ENCODE measurements around the gene ARHGAP18. TPM values are rescaled to one million over a fixed set of nuclear protein-coding genes. Genes with fewer than 3 reads are reported as not detected.

Gene ARHGAP18
- polyA plus RNA-seq, 1 donor from 2014 or later: 3.5 TPM

DNA sequence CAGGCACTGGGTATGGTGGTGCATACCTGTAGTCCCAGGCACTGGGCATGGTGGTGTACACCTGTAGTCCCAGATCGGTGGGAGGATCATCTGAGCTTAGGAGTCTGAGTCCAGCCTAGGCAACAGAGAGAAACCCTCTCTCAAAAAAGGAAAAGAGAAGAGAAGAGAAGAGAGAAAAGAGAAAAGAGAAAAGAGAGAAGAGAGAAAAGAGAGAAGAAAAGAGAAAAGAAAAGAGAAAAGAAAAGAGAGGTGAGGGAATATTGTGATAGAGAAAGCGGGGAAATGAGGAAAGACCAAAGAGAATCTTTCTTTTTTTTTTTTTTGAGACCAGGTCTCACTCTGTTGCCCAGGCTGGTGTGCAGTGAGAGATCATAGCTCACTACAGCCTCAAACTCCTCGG is 108.7 kb downstream of the ARHGAP18 start:
- H3K4me3 Mint-ChIP-seq: no peak overlapping the region
- H3K9me3 Mint-ChIP-seq: no peaks in the 10 kb centered on the region
- H3K36me3 Mint-ChIP-seq: no peaks in the 10 kb centered on the region
- H3K27me3 Mint-ChIP-seq: no peaks in the 10 kb centered on the region
- peak overlapping the region in 1 of 3 donors; percentile 94 for H3K27ac Mint-ChIP-seq
- peaks cover 0 to 3% (median 2%) of the 10 kb centered on the region in 3 donors for H3K4me1 Mint-ChIP-seq

DNA sequence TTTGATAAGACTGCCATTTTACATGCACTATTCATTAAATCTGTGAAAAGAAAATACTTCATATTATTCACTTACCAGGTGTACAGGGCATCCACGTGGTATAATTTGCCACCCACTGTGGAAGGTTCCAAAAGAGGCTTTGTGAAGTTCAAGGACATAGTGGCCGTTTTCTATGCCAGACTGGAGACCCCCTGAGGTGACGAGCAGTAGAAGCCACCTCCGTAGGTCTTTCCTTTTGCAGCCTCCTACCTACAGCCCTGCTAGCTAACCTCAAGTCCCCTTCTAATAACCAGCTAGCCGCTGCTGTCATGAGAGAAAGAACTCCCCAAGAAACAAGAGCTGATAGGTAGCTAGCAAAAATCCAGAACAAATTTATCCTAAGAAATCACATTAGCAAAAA is 110.5 kb downstream of the ARHGAP18 start:
- Mint-ChIP-seq H3K9me3 (no peaks in the 10 kb centered on the region), H3K36me3 (no peaks in the 10 kb centered on the region), H3K4me3 (no peak overlapping the region), H3K27me3 (no peaks in the 10 kb centered on the region), H3K4me1 (peaks cover 0 to 3% (median 2%) of the 10 kb centered on the region in 3 donors), H3K27ac (no peak overlapping the region)

DNA sequence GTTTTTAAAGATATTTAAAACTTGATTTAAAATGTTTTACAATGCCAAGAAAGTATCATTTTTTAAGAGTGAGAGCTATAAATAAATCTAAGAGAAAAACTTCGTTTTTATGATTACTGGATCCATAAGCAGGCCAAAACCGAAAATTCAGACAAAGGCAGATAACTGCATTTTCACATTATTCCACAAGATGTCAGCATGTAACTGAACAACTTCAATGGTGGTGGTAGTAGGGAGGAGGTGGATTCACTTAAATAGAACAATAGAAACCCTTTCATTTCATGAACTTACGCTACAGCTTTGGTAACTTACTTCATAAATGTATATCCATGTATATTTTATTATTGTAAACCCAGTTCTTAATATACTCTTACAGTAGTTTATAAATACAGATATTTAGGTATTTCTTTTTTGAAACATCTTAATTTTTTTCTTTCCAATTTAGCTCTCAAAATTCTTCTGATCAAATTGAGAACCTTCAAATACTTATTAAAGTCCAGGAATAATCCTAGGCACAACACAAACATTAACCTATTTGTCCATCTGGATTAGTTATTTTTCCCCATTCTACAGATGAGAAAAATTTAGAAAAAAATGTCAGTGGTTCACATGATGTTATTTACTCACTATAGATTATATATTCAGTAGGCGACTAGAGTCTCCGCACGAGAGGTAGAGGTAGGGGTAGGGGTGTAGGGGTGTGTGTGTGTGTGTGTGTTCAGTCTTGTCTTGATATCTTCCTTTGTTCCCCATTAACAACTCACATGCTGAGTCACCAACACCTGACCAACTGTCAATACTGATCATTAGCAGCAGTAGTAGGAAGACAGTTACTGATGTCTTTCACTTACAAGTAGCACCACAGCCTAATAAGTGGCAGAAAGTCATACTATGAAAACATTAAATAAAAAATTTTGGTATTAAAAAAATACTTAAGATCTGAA is 111.5 kb downstream of the ARHGAP18 start:
- no peaks in the 10 kb centered on the region for H3K36me3 Mint-ChIP-seq
- H3K9me3 Mint-ChIP-seq: no peaks in the 10 kb centered on the region
- H3K4me3 Mint-ChIP-seq: no peak overlapping the region
- H3K27me3 Mint-ChIP-seq: no peaks in the 10 kb centered on the region
- H3K27ac Mint-ChIP-seq: no peak overlapping the region
- H3K4me1 Mint-ChIP-seq: peaks cover 0 to 3% (median 2%) of the 10 kb centered on the region in 3 donors

DNA sequence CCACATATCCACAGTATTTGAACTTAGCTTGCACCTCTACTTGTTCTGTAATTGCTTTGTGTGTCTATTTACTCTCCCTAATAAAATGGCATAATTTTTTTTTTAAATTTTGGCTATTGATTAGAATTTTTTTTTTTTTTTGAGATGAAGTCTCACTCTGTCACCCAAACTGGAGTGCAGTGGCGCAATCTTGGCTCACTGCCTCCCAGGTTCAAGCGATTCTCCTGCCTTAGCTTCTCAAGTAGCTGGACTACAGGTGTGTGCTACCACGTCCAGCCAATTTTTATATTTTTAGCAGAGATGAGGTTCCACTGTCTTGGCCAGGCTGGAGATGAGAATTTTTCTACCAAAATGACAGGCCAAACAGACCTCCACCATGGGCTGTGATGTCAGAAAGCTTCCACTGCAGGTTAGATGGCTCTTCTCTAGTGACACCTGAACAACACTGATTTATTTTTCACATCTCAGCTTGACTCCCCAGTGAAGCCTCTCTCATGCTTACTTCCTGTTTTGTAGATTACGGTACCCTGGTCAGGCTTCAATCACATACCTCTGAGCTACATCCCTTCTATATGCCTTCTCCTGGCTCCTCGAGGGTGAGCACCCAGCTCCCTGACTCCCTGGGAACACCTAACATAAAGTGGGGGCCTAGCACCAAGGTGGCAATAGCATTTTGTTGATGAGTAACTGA is 112.8 kb downstream of the ARHGAP18 start:
- Mint-ChIP-seq H3K9me3 (no peaks in the 10 kb centered on the region), H3K4me3 (no peak overlapping the region), H3K27me3 (no peaks in the 10 kb centered on the region), H3K36me3 (no peaks in the 10 kb centered on the region), H3K4me1 (peaks cover 0 to 3% (median 2%) of the 10 kb centered on the region in 3 donors), H3K27ac (no peak overlapping the region)

DNA sequence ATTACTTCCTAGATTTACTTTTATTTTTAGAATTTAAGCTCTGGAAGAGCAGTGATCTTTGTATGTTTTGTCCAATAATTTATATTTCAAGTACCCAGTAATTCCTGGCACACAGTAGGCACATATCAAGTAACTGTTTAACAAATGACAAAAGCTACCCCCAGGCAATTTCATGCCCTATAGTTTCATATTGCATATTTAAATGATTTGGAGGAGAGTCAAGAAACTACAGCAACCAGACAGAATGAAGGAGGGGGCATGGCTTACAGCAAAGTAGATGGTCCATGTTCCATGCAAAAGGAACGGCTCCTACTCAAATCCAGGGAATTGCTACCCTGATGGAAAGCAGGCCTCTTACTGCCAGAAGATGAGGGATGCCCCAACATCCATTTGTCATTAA is 113.5 kb downstream of the ARHGAP18 start:
- Mint-ChIP-seq H3K4me3 (no peak overlapping the region), H3K4me1 (peaks cover 0 to 3% (median 2%) of the 10 kb centered on the region in 3 donors), H3K27me3 (no peaks in the 10 kb centered on the region), H3K9me3 (no peaks in the 10 kb centered on the region), H3K27ac (no peak overlapping the region), H3K36me3 (no peaks in the 10 kb centered on the region)

DNA sequence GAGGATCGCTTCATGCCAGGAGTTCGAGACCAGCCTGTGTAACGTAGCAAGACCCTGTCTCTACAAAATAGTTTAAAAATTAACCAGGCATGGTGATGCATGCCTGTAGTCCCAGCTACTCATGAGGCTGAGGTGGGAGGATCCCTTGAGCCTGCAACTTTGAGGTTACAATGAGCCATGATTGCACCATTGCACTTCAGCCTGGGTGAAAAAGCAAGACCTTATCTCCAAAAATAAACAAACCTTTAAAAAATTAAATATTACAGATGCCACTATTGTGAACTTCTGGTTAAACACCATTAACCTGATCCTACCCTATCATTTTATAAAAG is 116.8 kb downstream of the ARHGAP18 start:
- Mint-ChIP-seq H3K36me3 (peaks cover 3% of the 10 kb centered on the region), H3K27ac (peak overlapping the region in 1 of 3 donors; percentile 33), H3K27me3 (no peaks in the 10 kb centered on the region), H3K4me3 (no peak overlapping the region), H3K9me3 (no peaks in the 10 kb centered on the region), H3K4me1 (peaks cover 0 to 3% (median 2%) of the 10 kb centered on the region in 3 donors)

DNA sequence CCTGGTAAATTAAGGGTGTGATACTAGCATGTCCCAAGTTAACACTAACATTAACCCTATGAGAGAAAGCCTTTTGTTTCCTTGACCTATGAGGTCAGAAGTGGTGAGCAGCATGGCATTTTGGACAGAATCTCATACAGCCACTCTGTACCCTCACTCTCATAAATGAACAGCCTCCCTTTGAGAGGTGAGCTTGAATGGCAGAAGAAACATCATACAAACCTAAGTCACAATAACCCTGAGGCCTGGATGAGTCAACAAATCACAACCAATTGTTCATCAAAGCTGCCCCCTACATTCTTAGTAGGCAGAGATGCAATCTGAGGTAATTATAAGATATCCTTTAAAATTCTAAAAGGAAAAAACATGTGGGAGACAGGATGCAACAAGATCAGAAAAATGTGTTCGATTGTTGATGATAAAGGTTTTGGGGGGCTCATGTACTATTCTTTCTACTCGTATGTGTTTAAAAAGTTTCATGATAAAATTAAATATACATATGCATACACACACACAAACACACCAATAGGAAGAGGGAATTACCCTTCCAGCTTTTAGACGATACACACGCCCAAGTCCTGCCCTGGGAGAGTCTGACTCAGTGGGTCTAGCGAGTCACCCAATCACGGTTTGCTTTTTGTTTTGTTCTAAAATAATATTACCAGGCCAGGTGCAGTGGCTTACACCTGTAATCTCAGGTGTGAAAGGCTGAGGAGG is 117.3 kb downstream of the ARHGAP18 start:
- Mint-ChIP-seq H3K36me3 (peaks cover 3% of the 10 kb centered on the region), H3K27ac (no peak overlapping the region)

DNA sequence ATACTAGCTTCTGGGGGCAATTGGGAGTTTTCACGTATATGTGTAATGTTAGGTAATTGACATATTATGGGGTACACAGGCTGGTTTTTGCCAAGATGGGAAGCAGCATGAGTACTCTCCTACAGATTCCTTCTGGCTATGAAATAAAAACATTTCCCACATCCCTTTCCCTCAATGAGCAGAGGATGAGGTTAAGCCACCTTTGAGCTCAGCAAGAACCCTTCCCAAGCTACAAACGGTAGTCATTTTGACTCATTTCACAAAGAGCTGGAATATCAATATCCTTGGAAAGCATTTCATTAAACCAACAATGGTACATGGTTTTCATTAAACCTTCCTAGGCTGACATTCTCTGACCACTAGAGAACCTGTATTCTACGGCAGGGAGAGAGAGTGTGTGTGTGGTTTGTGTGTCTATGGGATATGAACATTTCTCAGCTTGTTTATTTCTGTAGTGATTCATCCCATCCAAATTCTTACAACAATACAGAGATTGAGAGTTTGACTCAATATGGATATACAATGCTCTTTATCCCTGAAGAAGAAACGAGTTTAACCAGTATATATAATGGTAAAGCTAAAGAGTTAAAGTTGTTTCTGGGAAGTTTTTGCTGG is 119.5 kb downstream of the ARHGAP18 start:
- H3K9me3 Mint-ChIP-seq: no peaks in the 10 kb centered on the region
- no peaks in the 10 kb centered on the region for H3K27me3 Mint-ChIP-seq
- H3K36me3 Mint-ChIP-seq: peaks cover 3% of the 10 kb centered on the region
- no peaks in the 10 kb centered on the region for H3K4me1 Mint-ChIP-seq
- no peak overlapping the region for H3K27ac Mint-ChIP-seq
- no peak overlapping the region for H3K4me3 Mint-ChIP-seq

More for the DNA sequence above, 117.3 kb downstream of the ARHGAP18 start:
- Mint-ChIP-seq H3K9me3 (no peaks in the 10 kb centered on the region), H3K4me1 (peaks cover 0 to 3% (median 2%) of the 10 kb centered on the region in 3 donors), H3K27me3 (no peaks in the 10 kb centered on the region), H3K4me3 (no peak overlapping the region)

DNA sequence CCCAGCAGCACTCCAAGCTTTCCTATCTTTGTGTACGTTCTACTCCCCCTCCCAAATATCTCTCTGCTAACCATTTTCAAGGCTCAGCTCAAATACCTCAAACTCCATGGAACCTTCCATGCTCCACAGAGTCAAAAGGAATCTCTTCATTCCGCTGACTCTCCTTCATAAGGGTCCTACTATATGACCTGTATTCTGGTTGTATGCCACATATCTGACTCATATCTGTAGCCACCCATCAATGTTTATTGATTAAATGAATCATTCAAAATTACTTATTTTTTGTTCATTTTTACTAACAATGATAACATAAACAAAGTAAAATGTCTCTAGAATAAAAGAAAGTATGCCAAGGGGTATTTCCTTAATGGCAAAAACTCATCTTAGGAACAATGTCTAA is 123.2 kb downstream of the ARHGAP18 start:
- Mint-ChIP-seq H3K27me3 (no peaks in the 10 kb centered on the region), H3K4me1 (no peaks in the 10 kb centered on the region), H3K27ac (no peak overlapping the region), H3K9me3 (no peaks in the 10 kb centered on the region), H3K36me3 (peaks cover 3% of the 10 kb centered on the region), H3K4me3 (no peak overlapping the region)

DNA sequence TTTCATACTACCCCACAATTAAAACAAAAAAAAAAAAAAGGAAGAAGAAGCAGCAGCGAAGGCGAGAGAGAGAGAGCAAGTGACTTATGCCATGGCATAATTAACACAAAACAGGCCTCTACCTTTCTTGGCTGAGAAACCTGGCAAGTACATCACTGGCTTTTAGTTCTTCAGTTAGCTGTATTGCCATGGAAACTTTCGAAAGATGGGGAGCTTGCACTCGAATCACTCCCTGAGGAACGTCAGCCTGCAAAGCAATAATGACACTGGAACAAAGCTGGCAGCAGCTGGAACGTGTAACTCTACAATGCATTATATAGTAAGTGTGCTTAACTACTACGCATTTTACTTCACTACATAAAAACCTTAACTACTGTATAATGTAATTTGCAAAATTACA is 126.1 kb downstream of the ARHGAP18 start:
- peaks cover 2% of the 10 kb centered on the region for H3K36me3 Mint-ChIP-seq
- no peak overlapping the region for H3K4me3 Mint-ChIP-seq
- peaks cover 0 to 2% (median 0%) of the 10 kb centered on the region in 3 donors for H3K4me1 Mint-ChIP-seq
- H3K27me3 Mint-ChIP-seq: no peaks in the 10 kb centered on the region
- H3K27ac Mint-ChIP-seq: no peak overlapping the region
- no peaks in the 10 kb centered on the region for H3K9me3 Mint-ChIP-seq

DNA sequence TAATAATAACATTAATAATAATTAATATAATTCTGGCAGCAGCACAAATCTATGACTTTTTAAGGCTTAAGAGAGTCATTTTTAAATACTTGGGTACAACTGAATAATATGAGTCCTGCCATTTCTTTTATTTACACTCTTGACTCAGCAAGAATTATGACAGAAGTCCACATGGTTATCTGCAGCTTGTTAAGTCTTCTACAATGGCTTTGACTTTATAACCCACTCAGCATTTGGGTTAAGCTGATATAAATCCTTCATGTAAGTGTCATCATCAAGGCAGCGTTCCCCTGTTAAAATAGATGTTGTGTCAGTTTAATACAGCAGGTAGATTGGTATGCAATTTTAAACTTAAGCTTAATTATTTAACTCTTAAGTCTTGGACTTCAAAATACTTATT is 131.7 kb downstream of the ARHGAP18 start:
- H3K9me3 Mint-ChIP-seq: peaks cover 0 to 3% (median 0%) of the 10 kb centered on the region in 3 donors
- no peak overlapping the region for H3K4me3 Mint-ChIP-seq
- H3K4me1 Mint-ChIP-seq: peaks cover 2 to 8% (median 5%) of the 10 kb centered on the region in 3 donors
- no peaks in the 10 kb centered on the region for H3K27me3 Mint-ChIP-seq
- H3K27ac Mint-ChIP-seq: no peak overlapping the region
- peaks cover 2% of the 10 kb centered on the region for H3K36me3 Mint-ChIP-seq

DNA sequence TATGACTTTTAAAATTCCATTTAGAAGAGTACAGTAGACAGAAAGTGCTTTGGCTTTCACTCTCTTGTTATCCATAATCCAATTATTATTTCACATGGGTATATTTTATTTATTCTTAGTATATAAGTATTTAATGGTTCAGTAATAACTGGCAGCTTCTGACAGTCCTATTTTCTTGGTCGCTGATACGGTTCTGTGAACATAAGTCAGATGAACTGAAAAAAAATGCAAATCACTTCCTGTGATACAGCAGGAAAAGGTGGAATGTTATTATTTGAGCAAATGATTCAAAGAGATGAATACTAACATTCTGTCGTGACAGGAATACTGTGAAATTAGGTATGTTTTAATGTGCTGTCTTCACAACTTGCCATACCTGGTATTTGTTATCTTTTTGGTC is 132.3 kb downstream of the ARHGAP18 start:
- Mint-ChIP-seq H3K4me1 (peaks cover 2 to 8% (median 5%) of the 10 kb centered on the region in 3 donors), H3K27me3 (no peaks in the 10 kb centered on the region), H3K27ac (no peak overlapping the region), H3K36me3 (peaks cover 2% of the 10 kb centered on the region), H3K4me3 (no peak overlapping the region), H3K9me3 (peaks cover 0 to 3% (median 0%) of the 10 kb centered on the region in 3 donors)

DNA sequence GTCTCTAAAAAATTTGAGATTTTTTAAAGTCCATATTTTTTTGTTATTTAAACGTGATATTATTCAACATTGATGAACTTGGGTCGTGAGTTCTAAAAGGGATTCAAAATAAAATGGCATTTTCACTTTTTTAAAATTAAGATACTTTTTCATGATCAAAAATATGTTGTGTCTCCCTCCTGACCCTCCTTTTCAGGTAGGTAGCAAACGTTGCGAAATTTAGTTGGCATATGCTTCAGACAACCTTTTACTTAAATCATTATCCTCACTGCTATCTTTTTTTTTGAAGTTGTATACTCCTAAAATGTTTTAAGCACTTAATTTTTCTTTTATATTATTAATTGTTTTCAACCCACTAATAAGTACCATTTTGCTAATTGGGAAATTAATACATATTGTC is 133.5 kb downstream of the ARHGAP18 start:
- Mint-ChIP-seq H3K27ac (no peak overlapping the region), H3K27me3 (no peaks in the 10 kb centered on the region), H3K36me3 (peaks cover 2% of the 10 kb centered on the region), H3K4me3 (no peak overlapping the region), H3K4me1 (peaks cover 2 to 8% (median 5%) of the 10 kb centered on the region in 3 donors), H3K9me3 (peaks cover 0 to 6% (median 0%) of the 10 kb centered on the region in 3 donors)

DNA sequence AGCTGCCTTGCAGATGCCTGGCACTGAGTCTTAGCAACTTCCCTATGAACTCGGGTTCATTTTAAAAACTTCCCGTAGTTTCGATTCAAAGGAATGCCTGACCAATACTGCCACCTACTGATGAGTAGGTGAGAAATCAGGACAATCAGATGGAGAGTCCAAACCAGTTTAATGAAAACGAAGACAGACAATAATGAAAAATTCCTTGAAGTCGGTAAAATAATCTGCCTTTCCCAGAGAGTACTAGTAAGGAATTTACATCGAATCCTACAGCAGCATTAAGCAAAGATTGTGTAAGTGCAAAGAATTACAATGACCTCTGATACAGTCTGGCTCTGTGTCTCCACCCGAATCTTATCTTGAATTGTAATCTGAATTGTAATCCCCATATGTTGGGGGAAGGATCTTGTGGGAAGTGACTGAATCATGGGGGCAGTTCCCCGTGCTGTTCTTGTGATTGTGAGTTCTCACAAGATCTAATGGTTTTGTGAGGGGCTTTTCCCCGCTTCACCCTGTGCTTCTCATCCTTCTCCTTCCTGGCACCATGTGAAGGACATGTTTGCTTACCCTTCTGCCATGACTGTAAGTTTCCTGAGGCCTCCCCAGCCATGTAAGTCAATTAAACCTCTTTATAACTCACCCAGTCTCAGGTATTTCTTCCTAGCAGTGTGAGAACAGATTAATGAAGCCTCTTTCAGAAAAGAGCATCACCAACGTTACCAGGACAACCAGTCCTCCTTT is 134.4 kb downstream of the ARHGAP18 start:
- Mint-ChIP-seq H3K27ac (no peak overlapping the region), H3K4me3 (peak overlapping the region in 1 of 4 donors; percentile 11), H3K36me3 (peaks cover 6% of the 10 kb centered on the region), H3K27me3 (no peaks in the 10 kb centered on the region), H3K9me3 (peaks cover 0 to 11% (median 0%) of the 10 kb centered on the region in 3 donors), H3K4me1 (peaks cover 2 to 8% (median 5%) of the 10 kb centered on the region in 3 donors)

All from IgD-negative memory B cell (primary cell).